Activated CD4-positive, alpha-beta T cell treated with anti-CD3 and anti-CD28 coated beads for 36 hours (primary cell): ENCODE results near the gene COA3. TPM values are rescaled to one million over a fixed set of nuclear protein-coding genes. Genes with fewer than 3 reads are reported as not detected.

Source experiments
- ATAC-seq: fragments of 200-7000 bp; cut with Tn5 transposase; one replicate; pipeline ENCODE4 v1.10.0; 2021; ENCODE audit warnings: mild to moderate bottlenecking, moderate library complexity
- CTCF ChIA-PET: fragments of 350-600 bp; sonication (Branson Sonifier 250); formaldehyde crosslinking; loops from one replicate; lab custom pipeline; 2021; ENCODE audit warnings: antibody characterized with exemption; lab: Charles Lee
- POLR2A ChIA-PET: fragments of 350-600 bp; sonication (Branson Sonifier 250); formaldehyde crosslinking; loops from one replicate; lab custom pipeline; 2021; ENCODE audit warnings: antibody characterized with exemption, inconsistent platforms; lab: Charles Lee
- DNase-seq: peaks from one replicate; pipeline ENCODE4 v3.0.0-alpha.2; 2020
- H3K27ac Mint-ChIP-seq: one replicate; pipeline ENCODE4 v1.8.0; 2021; ENCODE audit warnings: mixed read lengths
- H3K27me3 Mint-ChIP-seq: one replicate; pipeline ENCODE4 v1.8.0; 2021; ENCODE audit warnings: mixed read lengths
- H3K36me3 Mint-ChIP-seq: one replicate; pipeline ENCODE4 v1.8.0; 2021; ENCODE audit warnings: low read depth, mixed read lengths
- H3K4me1 Mint-ChIP-seq: one replicate; pipeline ENCODE4 v1.8.0; 2021; ENCODE audit warnings: mixed read lengths
- H3K4me3 Mint-ChIP-seq: one replicate; pipeline ENCODE4 v1.8.0; 2021; ENCODE audit warnings: mild to moderate bottlenecking, moderate library complexity, mixed read lengths
- H3K9me3 Mint-ChIP-seq: one replicate; pipeline ENCODE4 v1.8.0; 2021; ENCODE audit warnings: low read depth, mixed read lengths
- intact Hi-C, 2 experiments: fragments of 100-400 bp; cut with DNase I in 1 of 2; cut with micrococcal nuclease in 1 of 2; formaldehyde crosslinking; loops; one replicate each; pipeline versions ENCODE4 v1.14.2 to v1.15.1; 2022 to 2024; cut with DNase I, micrococcal nuclease
- total RNA-seq, 2 experiments: library from RNA; stranded (reverse); gene quantifications; one replicate each; pipeline ENCODE4 v1.2.3, GENCODE V29; 2021

Gene COA3
- total RNA-seq, 2 experiments from 2014 or later, result 30.1 to 31.4 TPM

DNA sequence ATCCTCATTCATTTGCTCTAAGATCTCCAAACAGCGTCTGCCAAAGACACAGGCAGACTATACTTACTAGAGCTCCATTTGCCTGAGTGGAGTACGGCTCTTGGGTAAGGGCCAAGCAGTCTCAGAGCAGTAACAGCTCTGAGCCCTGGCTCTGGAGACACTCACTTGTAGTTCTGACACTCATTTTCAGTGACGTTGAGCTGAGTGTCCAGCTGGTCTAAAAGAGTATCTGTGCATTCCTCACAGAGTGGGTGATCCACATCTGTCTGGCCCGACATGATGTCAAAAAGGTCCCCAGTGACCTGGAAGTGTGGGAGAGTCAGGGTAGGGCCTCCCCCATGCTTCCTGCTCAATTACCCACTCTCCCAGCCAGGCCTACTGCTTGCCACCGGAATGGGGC, 19.9 kb upstream of the COA3 start:
- Mint-ChIP-seq H3K9me3 (no peaks in the 10 kb centered on the region), H3K27me3 (no peaks in the 10 kb centered on the region), H3K4me1 (peaks cover 20% of the 10 kb centered on the region), H3K36me3 (peaks cover 62% of the 10 kb centered on the region), H3K4me3 (no peak overlapping the region), H3K27ac (peak overlapping the region; percentile 52)
- DNase-seq (no peak), ATAC-seq (no peak)
- POLR2A ChIA-PET, result no interaction called here
- intact Hi-C loops, result no loop called here
- CTCF ChIA-PET, result interaction anchor here (0.5 to 4.6 kb wide), 8 partner anchors 17 to 429 kb away, joined by 3 to 15 read pairs (median 3); partner anchors contain the start of gene VPS25

GRCh38 chr17:42817866-42818265, 19.4 kb upstream of the COA3 start:
- intact Hi-C loops, result no loop called here
- CTCF ChIA-PET, result interaction anchor here (0.6 to 4.6 kb wide), 5 partner anchors 25 to 111 kb away, joined by 3 to 15 read pairs (median 4); partner anchors contain the start of gene VPS25
- DNase-seq (no peak), ATAC-seq (no peak)
- POLR2A ChIA-PET, result no interaction called here
- Mint-ChIP-seq H3K27ac (peak overlapping the region; percentile 52), H3K4me1 (peaks cover 17% of the 10 kb centered on the region), H3K36me3 (peaks cover 62% of the 10 kb centered on the region), H3K9me3 (no peaks in the 10 kb centered on the region), H3K4me3 (no peak overlapping the region), H3K27me3 (no peaks in the 10 kb centered on the region)

DNA sequence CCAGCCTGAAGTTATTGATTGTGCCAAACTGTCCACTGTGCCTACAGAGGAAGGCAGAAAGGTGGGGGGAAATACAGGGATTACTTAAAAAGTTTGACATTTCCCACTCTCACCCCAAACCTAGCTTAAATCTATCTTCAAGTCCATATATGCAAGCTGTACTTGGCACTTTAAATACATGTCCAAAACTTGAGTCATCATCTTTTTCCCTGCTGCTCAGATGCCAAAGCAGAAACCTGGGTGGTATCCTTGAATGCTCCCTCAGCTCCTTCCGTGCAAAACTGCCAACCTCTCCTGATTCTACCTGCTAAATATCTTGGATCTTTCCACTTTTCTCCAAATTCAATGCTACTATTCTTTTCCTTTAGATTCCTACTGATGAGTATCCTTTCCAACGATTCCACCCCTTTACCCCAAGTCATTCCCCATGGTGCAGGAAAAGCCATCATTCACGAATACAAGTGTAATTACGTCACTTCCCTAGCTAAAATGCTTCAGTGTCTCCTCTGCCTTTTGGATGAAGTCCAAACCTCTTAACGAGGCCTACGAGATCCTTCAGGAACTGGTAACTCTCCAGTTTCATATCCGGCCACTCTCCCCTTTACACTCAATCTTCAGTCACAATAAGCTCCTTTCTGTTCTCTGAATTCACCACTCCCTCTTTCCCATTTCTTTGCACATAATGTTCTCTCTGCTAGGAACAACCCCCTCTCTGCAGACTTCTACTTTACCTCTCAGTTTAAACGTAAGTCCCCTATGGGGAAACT, 16.3 kb upstream of the COA3 start:
- DNase-seq (no peak), ATAC-seq (no peak)
- Mint-ChIP-seq H3K4me3 (no peak overlapping the region), H3K27me3 (no peaks in the 10 kb centered on the region), H3K27ac (no peak overlapping the region), H3K9me3 (no peaks in the 10 kb centered on the region), H3K36me3 (peaks cover 53% of the 10 kb centered on the region), H3K4me1 (no peaks in the 10 kb centered on the region)
- POLR2A ChIA-PET, result interaction anchor here (1.0 kb wide), 1 partner anchor 10 kb away, joined by 3 read pairs; the partner anchor contains the start of gene BECN1
- intact Hi-C loops, result no loop called here
- CTCF ChIA-PET, result interaction anchor here (0.7 to 4.6 kb wide), 4 partner anchors 9 to 114 kb away, joined by 3 to 15 read pairs (median 7); partner anchors contain the start of gene BECN1

- H3K4me1 Mint-ChIP-seq, result no peaks in the 10 kb centered on the region
- ChIA-PET POLR2A (interaction anchor here (1.5 kb wide), 1 partner anchor 11 kb away, joined by 3 read pairs; no protein-coding TSS in a partner anchor), CTCF (no interaction called here)
- no peak overlapping the region for H3K4me3 Mint-ChIP-seq
- intact Hi-C loops, result no loop called here
- DNase-seq, result no peak
- no peaks in the 10 kb centered on the region for H3K9me3 Mint-ChIP-seq
- no peak overlapping the region for H3K27ac Mint-ChIP-seq
- no peak for ATAC-seq
- H3K36me3 Mint-ChIP-seq, result peaks cover 21% of the 10 kb centered on the region
- H3K27me3 Mint-ChIP-seq, result no peaks in the 10 kb centered on the region
Measured at GRCh38 chr17:42809250-42809649, 10.7 kb upstream of the COA3 start.

DNA sequence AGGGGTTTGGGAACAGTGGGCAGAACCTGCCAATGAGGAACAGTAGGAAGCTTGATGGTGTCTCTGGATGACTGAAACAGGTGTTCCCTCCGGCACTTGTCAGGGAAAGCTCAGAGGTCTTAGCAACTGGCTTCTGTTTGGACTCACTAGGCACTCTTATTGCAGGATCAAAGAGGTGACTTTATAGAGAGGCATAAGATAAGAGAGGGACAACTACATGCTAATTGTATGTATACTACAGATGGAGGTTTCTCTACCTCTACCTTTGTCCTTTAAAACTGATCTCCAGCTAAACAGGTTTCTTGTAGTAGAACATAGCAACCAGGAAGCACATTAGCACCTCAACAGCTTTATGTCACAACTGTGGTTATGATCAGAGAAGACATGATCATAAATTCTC, 7.7 kb upstream of the COA3 start:
- ChIA-PET POLR2A (interaction anchor here (0.6 kb wide), 1 partner anchor 33 kb away, joined by 6 read pairs; no protein-coding TSS in a partner anchor), CTCF (interaction anchor here (0.6 kb wide), 1 partner anchor 11 kb away, joined by 3 read pairs; no protein-coding TSS in a partner anchor)
- intact Hi-C loops, result no loop called here

GRCh38 chr17:42804918-42805367, 6.4 kb upstream of the COA3 start:
- CTCF ChIA-PET, result interaction anchor here (1.2 kb wide), 1 partner anchor 16 kb away, joined by 3 read pairs; no protein-coding TSS in a partner anchor
- Mint-ChIP-seq H3K27me3 (no peaks in the 10 kb centered on the region), H3K36me3 (peaks cover 2% of the 10 kb centered on the region), H3K27ac (no peak overlapping the region), H3K4me3 (no peak overlapping the region), H3K4me1 (no peaks in the 10 kb centered on the region), H3K9me3 (no peaks in the 10 kb centered on the region)
- intact Hi-C loops, result no loop called here
- DNase-seq, result no peak
- no peak for ATAC-seq
- POLR2A ChIA-PET, result no interaction called here

More for the DNA sequence above, 7.7 kb upstream of the COA3 start:
- Mint-ChIP-seq H3K27ac (no peak overlapping the region), H3K9me3 (no peaks in the 10 kb centered on the region), H3K4me3 (no peak overlapping the region), H3K27me3 (no peaks in the 10 kb centered on the region), H3K36me3 (peaks cover 6% of the 10 kb centered on the region), H3K4me1 (no peaks in the 10 kb centered on the region)
- DNase-seq (no peak), ATAC-seq (no peak)

GRCh38 chr17:42803074-42803883, 4.8 kb upstream of the COA3 start:
- POLR2A ChIA-PET, result no interaction called here
- H3K27me3 Mint-ChIP-seq, result no peaks in the 10 kb centered on the region
- H3K4me3 Mint-ChIP-seq, result no peak overlapping the region
- CTCF ChIA-PET, result interaction anchor here (2.0 kb wide), 1 partner anchor 17 kb away, joined by 9 read pairs; no protein-coding TSS in a partner anchor
- H3K4me1 Mint-ChIP-seq, result peaks cover 5% of the 10 kb centered on the region
- DNase-seq (no peak), ATAC-seq (no peak)
- H3K9me3 Mint-ChIP-seq, result no peaks in the 10 kb centered on the region
- H3K27ac Mint-ChIP-seq, result no peak overlapping the region
- intact Hi-C loops, result no loop called here
- no peaks in the 10 kb centered on the region for H3K36me3 Mint-ChIP-seq

- H3K4me1 Mint-ChIP-seq, result peaks cover 16% of the 10 kb centered on the region
- no peak for ATAC-seq
- H3K4me3 Mint-ChIP-seq, result peak overlapping the region; percentile 87
- intact Hi-C loops, result loop anchor here (1.0 to 2.0 kb wide), 7 partner anchors 25 to 327 kb away; partner anchors contain the start of genes EZH1 (in 2 of the 2), BECN1 (in 1 of the 2), BRCA1 (in 1 of the 2) and PSMC3IP (in 1 of the 2)
- no peaks in the 10 kb centered on the region for H3K9me3 Mint-ChIP-seq
- no peak overlapping the region for H3K27ac Mint-ChIP-seq
- H3K27me3 Mint-ChIP-seq, result no peaks in the 10 kb centered on the region
- peaks cover 7% of the 10 kb centered on the region for H3K36me3 Mint-ChIP-seq
- ChIA-PET CTCF (interaction anchor here (0.6 to 1.2 kb wide), 8 partner anchors 9 to 293 kb away, joined by 3 to 5 read pairs (median 3); partner anchors contain the start of gene BECN1), POLR2A (interaction anchor here (0.6 to 1.0 kb wide), 2 partner anchors 143 to 200 kb away, joined by 3 to 5 read pairs; partner anchors contain the start of gene RPL27)
- no peak for DNase-seq
Measured at GRCh38 chr17:42798011-42798382, 507 bp downstream of the COA3 start.

DNA sequence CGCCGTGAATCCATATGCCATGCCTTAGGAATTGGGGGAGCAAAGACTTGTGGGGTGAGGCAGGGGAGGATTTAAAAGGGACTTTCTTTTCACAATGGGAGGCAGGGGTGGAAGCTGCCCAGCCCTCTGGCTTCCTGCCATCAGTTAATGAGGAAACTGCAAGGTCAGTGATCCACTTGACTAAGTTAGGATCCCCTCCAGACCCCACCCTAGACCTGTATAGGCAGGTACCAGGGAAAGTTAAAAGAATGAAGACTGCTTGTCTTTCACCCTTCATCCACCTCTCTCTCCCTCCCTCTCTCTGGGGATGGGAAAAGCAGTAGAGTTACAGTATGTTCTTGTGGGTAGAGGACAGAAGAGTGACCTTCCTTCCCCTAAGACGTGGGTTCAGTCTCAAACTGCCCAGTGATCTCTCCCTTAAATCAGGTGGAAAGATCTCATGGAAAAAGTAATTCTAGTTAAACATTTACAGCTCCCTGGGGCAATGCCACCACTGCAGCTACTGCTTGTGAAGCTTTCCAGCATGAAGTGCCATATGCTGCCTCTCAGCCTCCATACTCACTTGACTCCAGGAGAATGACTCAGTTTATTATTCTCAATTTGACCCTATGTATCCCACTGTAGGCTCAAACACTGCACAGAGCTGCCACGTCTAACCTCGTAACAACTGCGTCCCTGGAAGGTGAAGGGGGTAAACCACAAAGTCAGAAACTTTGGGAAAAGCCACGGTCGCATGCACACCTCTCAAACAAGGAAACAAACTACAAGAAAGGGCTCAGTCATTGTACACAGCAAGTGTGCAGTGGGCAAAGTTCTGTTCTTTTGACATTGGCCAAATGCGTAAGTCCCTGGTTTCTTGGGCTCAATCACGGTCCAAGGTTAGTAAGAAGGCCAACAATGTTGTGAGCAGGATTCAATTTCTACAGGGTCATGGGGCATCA, 1.2 kb downstream of the COA3 start:
- Mint-ChIP-seq H3K27ac (no peak overlapping the region), H3K9me3 (no peaks in the 10 kb centered on the region), H3K27me3 (no peaks in the 10 kb centered on the region), H3K36me3 (peaks cover 7% of the 10 kb centered on the region), H3K4me3 (peak overlapping the region; percentile 87), H3K4me1 (peaks cover 16% of the 10 kb centered on the region)
- CTCF ChIA-PET, result interaction anchor here (1.0 to 1.2 kb wide), 3 partner anchors 11 to 24 kb away, joined by 3 to 5 read pairs (median 4); no protein-coding TSS in a partner anchor
- ATAC-seq (no peak), DNase-seq (no peak)
- POLR2A ChIA-PET, result no interaction called here
- intact Hi-C loops, result loop anchor here (1.0 to 2.0 kb wide), 7 partner anchors 24 to 328 kb away; partner anchors contain the start of genes EZH1 (in 2 of the 2), BECN1 (in 1 of the 2), BRCA1 (in 1 of the 2) and PSMC3IP (in 1 of the 2)
